GM19043 (cell line): ENCODE measurements around the gene TCAP.
"Not testable (repeated sequence)": the region's sequence is repeated elsewhere in the genome, so short reads cannot be mapped to it uniquely, and the experiment has no call there.

Experiments used
- ATAC-seq: cut with Tn5 transposase; IDR thresholded peaks from one replicate; pipeline ENCODE4 v1.9.1; 2021; ENCODE audit warnings: low read depth; ENCODE audit not compliant: unreplicated experiment

Gene TCAP

GRCh38 chr17:39701784-39702422, 36.8 kb downstream of the TCAP start:
- no peak for ATAC-seq

- no peak for ATAC-seq
Observed at GRCh38 chr17:39702901-39703893, 38.0 kb downstream of the TCAP start.

DNA sequence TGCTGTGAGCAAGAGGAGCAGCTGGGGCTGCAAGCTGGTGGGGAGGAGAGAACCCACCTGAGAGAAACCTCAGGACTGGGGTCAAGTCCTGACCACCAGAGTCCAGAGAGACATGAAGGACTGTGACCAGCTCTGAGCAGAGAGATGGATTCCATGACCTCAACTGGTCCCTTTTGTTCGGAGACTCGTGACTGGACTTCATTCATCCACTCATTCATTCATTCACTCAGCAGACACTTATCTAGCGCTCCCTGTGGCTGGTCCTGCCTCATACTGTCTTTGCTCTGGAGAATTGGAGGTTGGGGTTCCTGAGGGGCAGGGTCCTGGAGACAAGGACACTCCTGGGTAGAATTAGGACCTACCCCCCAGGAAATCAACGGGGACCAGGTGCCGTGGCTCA, 38.8 kb downstream of the TCAP start:
- ATAC-seq = no peak

- ATAC-seq = no peak
Observed at GRCh38 chr17:39704821-39705551, 39.8 kb downstream of the TCAP start.

- ATAC-seq = no peak
Observed at GRCh38 chr17:39705786-39706348, 40.7 kb downstream of the TCAP start.

GRCh38 chr17:39706383-39706782, 41.2 kb downstream of the TCAP start:
- ATAC-seq = no peak

DNA sequence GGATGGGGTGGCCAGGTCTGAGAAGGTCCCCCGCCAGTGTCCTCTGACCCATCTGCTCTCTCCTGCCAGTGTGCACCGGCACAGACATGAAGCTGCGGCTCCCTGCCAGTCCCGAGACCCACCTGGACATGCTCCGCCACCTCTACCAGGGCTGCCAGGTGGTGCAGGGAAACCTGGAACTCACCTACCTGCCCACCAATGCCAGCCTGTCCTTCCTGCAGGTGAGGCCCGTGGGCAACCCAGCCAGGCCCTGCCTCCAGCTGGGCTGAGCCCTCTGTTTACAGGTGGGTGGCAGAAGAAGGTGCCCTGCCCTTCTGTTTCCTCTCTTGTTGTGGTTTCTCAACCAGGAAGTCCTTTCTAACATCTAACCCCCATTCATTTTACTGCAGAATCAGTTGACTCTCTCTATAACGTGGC, 41.8 kb downstream of the TCAP start:
- ATAC-seq = no peak

DNA sequence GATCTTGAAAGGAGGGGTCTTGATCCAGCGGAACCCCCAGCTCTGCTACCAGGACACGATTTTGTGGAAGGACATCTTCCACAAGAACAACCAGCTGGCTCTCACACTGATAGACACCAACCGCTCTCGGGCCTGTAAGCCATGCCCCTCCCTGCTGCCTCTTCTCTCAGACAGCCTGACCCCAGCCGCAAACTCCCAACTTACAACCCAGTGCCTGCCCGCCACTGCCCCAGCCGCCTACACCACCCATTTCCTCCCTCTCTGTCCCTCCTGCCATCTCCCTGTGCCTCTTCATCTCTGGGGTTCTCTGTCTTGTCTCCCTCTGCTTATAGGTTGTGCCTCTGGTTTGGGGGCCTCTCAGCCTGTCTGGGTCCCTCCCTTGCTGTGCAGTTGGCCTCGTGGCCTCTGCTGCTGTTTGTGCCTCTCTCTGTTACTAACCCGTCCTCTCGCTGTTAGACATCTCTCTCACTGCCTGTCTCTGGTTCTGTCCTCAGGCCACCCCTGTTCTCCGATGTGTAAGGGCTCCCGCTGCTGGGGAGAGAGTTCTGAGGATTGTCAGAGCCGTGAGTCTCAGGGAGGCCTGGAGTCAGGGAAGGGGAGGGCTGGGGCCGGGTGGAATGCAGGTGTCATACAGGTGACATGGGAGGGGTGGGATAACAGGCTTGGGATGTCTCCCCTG, 44.3 kb downstream of the TCAP start:
- no peak for ATAC-seq

DNA sequence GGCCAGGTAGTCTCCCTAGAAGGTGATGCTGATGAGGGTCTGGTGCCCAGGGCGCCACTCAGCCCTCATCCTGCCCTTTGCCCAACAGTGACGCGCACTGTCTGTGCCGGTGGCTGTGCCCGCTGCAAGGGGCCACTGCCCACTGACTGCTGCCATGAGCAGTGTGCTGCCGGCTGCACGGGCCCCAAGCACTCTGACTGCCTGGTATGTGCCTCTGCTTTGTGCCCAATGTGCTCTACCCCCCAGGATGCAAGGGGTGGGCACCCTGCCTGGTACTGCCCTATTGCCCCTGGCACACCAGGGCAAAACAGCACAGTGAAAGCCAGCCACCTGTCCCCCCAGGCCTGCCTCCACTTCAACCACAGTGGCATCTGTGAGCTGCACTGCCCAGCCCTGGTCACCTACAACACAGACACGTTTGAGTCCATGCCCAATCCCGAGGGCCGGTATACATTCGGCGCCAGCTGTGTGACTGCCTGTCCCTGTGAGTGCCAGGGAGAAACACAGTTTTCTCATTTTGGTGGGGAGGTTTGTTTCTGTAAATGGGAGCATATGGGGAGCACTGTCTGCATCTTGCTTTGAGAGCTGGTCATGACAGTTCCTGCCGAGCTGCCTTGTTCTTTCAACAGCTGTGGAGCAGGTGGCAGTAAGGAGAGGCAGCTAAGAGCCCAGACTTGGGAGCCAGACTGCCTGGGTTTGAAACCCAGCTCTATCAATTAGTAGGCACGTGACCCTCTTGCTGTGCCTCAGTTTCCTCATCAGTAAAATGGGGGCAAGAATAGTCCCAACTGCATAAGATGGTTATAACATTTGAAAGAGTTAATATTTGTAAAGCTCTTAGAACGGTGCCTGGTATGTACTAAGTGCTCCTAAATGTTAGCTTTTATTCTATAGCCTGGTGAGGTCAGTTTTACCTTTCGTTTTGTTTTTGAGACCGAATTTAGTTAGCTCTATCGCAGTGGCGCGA, 45.1 kb downstream of the TCAP start:
- ATAC-seq = no peak

DNA sequence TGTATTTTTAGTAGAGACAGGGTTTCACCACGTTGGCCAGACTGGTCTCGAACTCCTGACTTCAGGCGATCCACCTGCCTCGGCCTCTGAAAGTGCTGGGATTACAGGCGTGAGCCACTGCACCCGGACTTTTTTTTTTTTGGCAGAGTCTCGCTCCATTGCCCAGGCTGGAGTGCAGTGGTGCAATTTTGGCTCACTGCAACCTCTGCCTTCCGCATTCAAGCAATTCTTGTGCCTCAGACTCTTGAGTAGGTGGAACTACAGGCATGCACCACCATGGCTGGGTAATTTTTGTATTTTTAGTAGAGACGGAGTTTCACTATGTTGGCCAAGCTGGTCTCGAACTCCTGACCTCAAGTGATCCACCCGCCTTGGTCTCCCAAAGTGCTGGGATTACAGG, 45.9 kb downstream of the TCAP start:
- not testable (repeated sequence) for ATAC-seq

DNA sequence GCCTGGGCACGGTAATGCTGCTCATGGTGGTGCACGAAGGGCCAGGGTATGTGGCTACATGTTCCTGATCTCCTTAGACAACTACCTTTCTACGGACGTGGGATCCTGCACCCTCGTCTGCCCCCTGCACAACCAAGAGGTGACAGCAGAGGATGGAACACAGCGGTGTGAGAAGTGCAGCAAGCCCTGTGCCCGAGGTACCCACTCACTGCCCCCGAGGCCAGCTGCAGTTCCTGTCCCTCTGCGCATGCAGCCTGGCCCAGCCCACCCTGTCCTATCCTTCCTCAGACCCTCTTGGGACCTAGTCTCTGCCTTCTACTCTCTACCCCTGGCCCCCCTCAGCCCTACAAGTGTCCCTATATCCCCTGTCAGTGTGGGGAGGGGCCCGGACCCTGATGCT, 46.7 kb downstream of the TCAP start:
- no peak for ATAC-seq

DNA sequence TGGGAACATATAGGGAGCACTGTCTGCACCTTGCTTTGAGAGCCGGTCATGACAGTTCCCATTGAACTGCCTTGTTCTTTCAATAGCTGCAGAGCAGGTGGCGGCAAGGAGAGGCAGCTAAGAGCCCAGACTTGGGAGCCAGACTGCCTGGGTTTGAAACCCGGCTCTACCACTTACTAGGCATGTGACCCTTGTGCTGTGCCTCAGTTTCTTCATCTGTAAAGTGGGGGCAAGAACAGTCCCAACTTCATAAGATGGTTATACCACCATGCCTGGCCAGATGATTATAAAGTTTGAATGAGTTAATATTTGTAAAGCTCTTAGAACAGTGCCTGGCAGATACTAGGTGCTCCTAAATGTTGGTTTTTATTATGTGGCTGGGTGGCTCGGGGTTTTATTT, 49.1 kb downstream of the TCAP start:
- ATAC-seq = no peak

GRCh38 chr17:39715375-39716072, 50.4 kb downstream of the TCAP start:
- no peak for ATAC-seq
